Small intestine (tissue), 7 donors: ENCODE results near the gene NEU2. TPM values are rescaled to one million over a fixed set of nuclear protein-coding genes. Genes with fewer than 3 reads are reported as not detected.

Source experiments
- DNase-seq, 2 donors: peaks; one replicate each; pipeline versions ENCODE4 v3.0.0 to v3.0.0-alpha.2; 2013
- FAIRE-seq: peaks from 2 replicates; lab custom pipeline; 2012; peaks lifted over from hg19 to GRCh38; lab: Jason Lieb, UNC
- H3K27ac ChIP-seq, 3 donors: one replicate each; pipeline ENCODE4 v1.5.1; 2013; ENCODE audit warnings: low read length in 2 of 3, mild to moderate bottlenecking in 2 of 3, control low read depth in 1 of 3, inconsistent platforms in 1 of 3, low read depth in 1 of 3, moderate library complexity in 1 of 3
- H3K27me3 ChIP-seq, 3 donors: one replicate each; pipeline ENCODE4 v1.6.1; 2013; ENCODE audit warnings: low read length in 3 of 3, inconsistent platforms in 1 of 3; ENCODE audit not compliant: control insufficient read depth in 3 of 3, insufficient read depth in 3 of 3
- H3K36me3 ChIP-seq, 3 donors: one replicate each; pipeline ENCODE4 v1.6.1; 2013; ENCODE audit warnings: low read length in 3 of 3, inconsistent platforms in 1 of 3, low read depth in 1 of 3, mild to moderate bottlenecking in 1 of 3, moderate library complexity in 1 of 3; ENCODE audit not compliant: control insufficient read depth in 3 of 3, insufficient read depth in 2 of 3
- H3K4me1 ChIP-seq, 3 donors: one replicate each; pipeline ENCODE4 v1.6.1; 2013; ENCODE audit warnings: low read length in 2 of 3, inconsistent platforms in 1 of 3, low read depth in 1 of 3, mild to moderate bottlenecking in 1 of 3, moderate library complexity in 1 of 3; ENCODE audit not compliant: control insufficient read depth in 3 of 3, insufficient read depth in 2 of 3
- H3K4me3 ChIP-seq, 3 donors: one replicate each; pipeline ENCODE4 v1.5.1; 2013; ENCODE audit warnings: low read length in 3 of 3, control low read depth in 1 of 3, inconsistent platforms in 1 of 3, low read depth in 1 of 3, mild to moderate bottlenecking in 1 of 3, moderate library complexity in 1 of 3
- H3K9me3 ChIP-seq, 2 donors: one replicate each; pipeline ENCODE4 v1.6.1; 2013; ENCODE audit warnings: low read depth in 1 of 2, low read length in 1 of 2; ENCODE audit not compliant: control insufficient read depth in 2 of 2, insufficient read depth in 1 of 2
- WGBS, 3 donors: extraction: QIAGEN DNeasy Blood & Tissue Kit; methylation state at CpG; one replicate each; pipeline ENCODE4 v1.1.7; 2013; 5-methylcytosine and 5-hydroxymethylcytosine counted together
- polyA plus RNA-seq, 4 donors: library from polyadenylated mRNA; stranded (reverse) in 3 of 4; unstranded in 1 of 4; fragments of 200-250 nt in 3 of 4; fragments of 120-200 nt in 1 of 4; gene quantifications; one replicate each; pipeline versions ENCODE4 v1.2.1 to v1.2.3, GENCODE V29; 2013
- donor health status: healthy with polysubstance abuse.
- donor health status: control.
- donor health status: control.
- donor health status: Bipolar disorder and iron deficiency.
- donor health status: healthy.

Gene NEU2
- polyA plus RNA-seq, 4 donors: not detected

DNA sequence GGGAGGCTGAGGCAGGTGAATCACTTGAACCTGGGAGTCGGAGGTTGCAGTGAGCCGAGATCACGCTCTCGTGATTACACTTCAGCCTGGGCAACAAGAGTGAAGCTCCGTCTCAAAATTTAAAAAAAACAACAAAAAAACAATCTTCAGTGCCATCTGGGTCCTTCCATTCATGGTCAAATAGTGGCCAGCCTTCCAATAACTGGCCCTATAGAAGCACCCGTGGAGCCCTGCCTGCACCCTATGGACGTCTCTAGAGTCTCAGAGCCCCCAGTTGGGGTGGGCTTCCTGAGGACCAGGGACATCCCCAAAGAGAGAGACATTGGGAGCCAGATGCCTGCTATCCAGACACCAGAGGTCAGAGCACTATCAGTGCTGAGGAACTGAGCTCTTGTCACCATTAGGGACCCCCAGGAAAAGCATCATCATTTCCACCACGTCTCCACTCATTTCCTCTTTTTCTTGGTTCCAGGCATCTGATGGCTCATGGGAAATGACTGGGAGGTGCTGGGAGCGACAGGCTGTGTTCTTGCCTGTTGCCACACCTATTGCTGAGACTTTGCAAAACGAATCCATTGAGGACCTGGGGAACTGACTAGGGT is 9.4 kb downstream of the NEU2 start:
- Histone ChIP-seq H3K36me3 (no peaks in the 10 kb centered on the region), H3K27me3 (no peaks in the 10 kb centered on the region), H3K4me3 (no peak overlapping the region), H3K27ac (no peak overlapping the region), H3K4me1 (no peaks in the 10 kb centered on the region), H3K9me3 (no peaks in the 10 kb centered on the region)
- DNase-seq: no peak
- WGBS, 3 donors: 80 to 90% (median 82%) methylated on average over 10 of the region's 10 CpGs
- no peak for FAIRE-seq

DNA sequence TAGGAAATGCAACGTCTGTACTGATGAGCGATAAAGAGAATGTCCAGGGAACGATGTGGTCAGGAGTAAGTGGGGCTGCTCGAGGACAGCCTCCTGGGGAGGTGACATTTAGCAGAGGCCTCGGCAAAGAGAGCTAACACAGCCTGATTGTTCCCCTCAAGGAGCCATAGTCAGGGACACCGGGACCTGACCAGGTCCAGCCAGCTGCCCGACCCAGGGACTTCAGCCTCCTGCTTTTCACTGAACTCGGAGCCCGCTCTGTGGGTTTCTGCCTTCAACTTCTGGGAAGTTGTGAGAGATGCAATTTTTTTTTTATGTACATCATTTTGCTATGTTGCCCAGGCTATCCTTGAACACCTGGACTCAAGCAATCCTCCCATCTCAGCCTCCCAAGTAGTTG is 10.1 kb downstream of the NEU2 start:
- Histone ChIP-seq H3K4me3 (no peak overlapping the region), H3K36me3 (no peaks in the 10 kb centered on the region), H3K4me1 (no peaks in the 10 kb centered on the region), H3K27ac (no peak overlapping the region), H3K9me3 (no peaks in the 10 kb centered on the region), H3K27me3 (peaks cover 0 to 1% (median 0%) of the 10 kb centered on the region in 3 donors)
- FAIRE-seq (no peak), DNase-seq (no peak)
- 89 to 91% (median 89%) methylated on average over 9 of the region's 9 CpGs for WGBS, 3 donors

DNA sequence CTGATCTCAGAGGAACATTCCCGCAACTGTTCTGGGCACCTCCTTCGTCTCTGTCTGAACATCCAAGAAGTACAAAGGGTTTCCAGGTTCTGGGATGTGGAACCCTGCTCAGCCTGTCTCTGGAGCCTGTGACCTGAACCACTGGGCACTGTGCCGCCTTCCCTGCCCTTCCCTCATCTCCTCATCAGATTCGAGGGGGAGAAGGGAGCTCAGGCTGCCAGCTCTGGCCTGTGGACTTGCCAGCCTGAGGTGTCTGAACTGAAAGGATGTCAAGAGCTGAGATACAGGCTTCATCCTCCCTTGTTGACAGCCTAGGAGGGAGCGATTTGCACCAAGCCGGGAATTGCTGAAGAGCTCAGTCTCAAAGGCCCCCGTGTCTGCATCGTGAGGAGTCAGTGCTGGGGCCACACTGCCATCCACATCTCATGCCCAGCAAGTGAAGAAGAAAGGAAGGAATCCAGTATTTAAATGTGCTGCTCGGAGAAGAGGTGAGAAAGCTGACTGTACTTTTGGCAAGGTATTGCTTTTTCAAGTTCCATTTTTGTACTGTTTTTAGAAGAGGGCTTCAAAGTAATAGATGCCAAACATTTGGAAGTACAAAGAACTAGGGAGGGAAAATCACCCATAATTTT is 12.6 kb downstream of the NEU2 start:
- Histone ChIP-seq H3K4me3 (no peak overlapping the region), H3K36me3 (no peaks in the 10 kb centered on the region), H3K9me3 (no peaks in the 10 kb centered on the region), H3K4me1 (no peaks in the 10 kb centered on the region), H3K27ac (no peak overlapping the region), H3K27me3 (peaks cover 0 to 7% (median 0%) of the 10 kb centered on the region in 3 donors)
- FAIRE-seq (no peak), DNase-seq (no peak)
- WGBS, 3 donors: 85 to 91% (median 90%) methylated on average over 9 of the region's 9 CpGs

DNA sequence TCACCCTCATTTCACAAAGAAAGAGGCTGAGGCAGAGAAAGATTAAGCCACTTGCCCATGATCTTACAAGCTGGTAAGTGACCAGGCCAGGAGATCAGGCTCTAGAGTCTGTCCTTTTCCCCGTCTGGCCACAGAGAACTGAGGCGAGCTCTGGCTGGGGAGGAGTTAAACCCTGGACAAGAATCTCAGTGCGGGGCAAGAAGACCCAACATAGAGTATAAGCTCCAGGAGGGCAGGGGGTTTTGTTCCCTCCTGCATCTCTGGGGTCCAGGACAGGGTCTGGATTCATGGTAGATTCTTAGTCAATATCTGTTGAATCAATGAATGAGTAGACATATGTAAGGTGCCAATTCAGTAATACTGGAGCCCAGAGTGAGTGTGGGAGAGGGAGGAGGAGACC is 14.7 kb downstream of the NEU2 start:
- 94 to 95% (median 94%) methylated on average over 3 of the region's 3 CpGs for WGBS, 3 donors
- no peaks in the 10 kb centered on the region for H3K4me1 ChIP-seq
- DNase-seq (no peak), FAIRE-seq (no peak)
- H3K27ac ChIP-seq: no peak overlapping the region
- peaks cover 0 to 13% (median 0%) of the 10 kb centered on the region in 3 donors for H3K27me3 ChIP-seq
- no peak overlapping the region for H3K4me3 ChIP-seq
- no peaks in the 10 kb centered on the region for H3K36me3 ChIP-seq
- no peaks in the 10 kb centered on the region for H3K9me3 ChIP-seq

DNA sequence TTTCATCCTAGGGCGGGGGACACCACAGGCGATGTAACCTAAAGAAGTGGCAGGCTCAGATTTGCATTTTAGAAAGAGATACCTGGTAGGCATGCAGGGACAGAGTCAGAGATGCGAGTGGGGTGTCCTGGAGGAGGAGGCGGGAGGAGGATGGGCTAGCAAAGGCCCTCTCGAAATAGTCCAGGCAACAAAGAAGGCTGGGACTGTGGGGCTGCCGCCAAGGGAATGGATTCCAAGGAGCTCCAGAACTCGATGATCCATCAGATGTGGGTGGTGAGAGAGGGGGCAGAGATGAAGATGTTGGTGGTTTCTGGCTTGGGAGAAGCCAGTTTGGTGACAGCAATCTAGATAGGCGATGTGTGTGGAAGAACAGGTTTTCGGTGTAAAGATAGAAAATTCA is 15.2 kb downstream of the NEU2 start:
- H3K27me3 ChIP-seq: peaks cover 0 to 13% (median 0%) of the 10 kb centered on the region in 3 donors
- no peak overlapping the region for H3K27ac ChIP-seq
- no peaks in the 10 kb centered on the region for H3K36me3 ChIP-seq
- no peaks in the 10 kb centered on the region for H3K9me3 ChIP-seq
- DNase-seq: no peak
- H3K4me1 ChIP-seq: no peaks in the 10 kb centered on the region
- FAIRE-seq: no peak
- 87 to 91% (median 90%) methylated on average over 9 of the region's 9 CpGs for WGBS, 3 donors
- H3K4me3 ChIP-seq: no peak overlapping the region

DNA sequence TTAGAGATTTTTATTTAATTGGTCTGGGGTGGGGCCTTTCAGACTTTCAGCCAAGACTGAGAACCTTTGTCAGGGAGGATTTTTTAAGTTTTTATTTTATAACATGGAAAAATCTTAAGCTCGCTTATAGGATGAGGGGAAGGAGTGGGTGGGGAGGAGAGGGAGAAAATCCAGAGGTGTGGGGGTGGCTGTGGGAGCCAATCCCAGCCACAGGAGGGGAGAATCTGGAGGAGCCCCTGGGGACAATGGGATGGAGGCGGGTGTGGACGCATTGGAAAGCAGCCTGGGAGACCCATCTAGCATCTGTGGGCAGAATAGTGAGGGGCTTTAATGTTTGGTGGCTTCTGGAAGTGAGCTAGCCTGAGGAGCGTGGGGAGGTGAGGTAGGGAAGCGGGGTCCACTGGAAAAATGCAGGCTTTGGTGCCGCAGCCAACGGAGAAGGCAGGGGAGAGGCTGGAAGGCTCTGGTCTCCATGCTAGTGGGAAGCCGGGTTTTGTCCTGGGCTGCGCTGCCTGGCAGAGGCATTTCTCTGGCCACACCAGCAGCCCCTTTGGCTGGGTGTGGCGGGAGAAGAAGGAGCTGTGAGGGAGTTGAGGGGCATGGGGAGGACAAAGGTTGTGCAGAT is 16.2 kb downstream of the NEU2 start:
- FAIRE-seq (no peak), DNase-seq (no peak)
- H3K27ac ChIP-seq: no peak overlapping the region
- no peaks in the 10 kb centered on the region for H3K36me3 ChIP-seq
- H3K4me1 ChIP-seq: no peaks in the 10 kb centered on the region
- H3K27me3 ChIP-seq: peaks cover 0 to 13% (median 0%) of the 10 kb centered on the region in 3 donors
- no peak overlapping the region for H3K4me3 ChIP-seq
- WGBS, 3 donors: 68 to 87% (median 72%) methylated on average over 10 of the region's 10 CpGs
- no peaks in the 10 kb centered on the region for H3K9me3 ChIP-seq

DNA sequence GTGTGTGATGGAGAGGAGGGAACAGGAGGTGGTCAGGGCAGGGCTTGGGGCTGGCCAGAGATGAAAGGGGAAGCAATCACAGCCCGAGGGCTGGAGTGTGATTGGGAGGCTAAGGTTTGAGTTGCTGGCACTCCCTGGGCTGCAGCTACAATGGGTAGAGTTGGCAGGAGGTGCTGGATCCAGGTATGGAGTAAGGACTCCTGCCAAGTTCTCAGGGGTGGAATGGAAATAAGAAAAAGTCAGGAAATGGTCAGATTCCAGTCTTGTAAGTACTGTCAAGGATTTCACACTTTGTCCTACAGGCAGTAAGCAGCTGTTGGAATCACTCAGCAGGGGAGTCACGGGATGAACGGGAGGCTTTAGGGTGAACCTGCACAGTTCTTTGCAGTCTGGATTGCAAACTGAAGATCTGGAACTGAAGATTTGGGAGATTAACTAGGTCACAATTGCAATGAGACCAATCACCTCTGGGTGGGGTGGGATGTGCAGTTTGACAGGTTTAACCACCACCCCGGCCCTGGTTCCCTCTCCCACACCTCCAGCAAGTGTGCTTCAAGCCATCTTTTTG is 16.8 kb downstream of the NEU2 start:
- H3K4me1 ChIP-seq: no peaks in the 10 kb centered on the region
- peaks cover 0 to 13% (median 0%) of the 10 kb centered on the region in 3 donors for H3K27me3 ChIP-seq
- H3K36me3 ChIP-seq: no peaks in the 10 kb centered on the region
- no peak for DNase-seq
- no peaks in the 10 kb centered on the region for H3K9me3 ChIP-seq
- H3K27ac ChIP-seq: no peak overlapping the region
- H3K4me3 ChIP-seq: no peak overlapping the region
- FAIRE-seq: no peak
- 17 to 49% (median 27%) methylated on average over 4 of the region's 4 CpGs for WGBS, 3 donors

DNA sequence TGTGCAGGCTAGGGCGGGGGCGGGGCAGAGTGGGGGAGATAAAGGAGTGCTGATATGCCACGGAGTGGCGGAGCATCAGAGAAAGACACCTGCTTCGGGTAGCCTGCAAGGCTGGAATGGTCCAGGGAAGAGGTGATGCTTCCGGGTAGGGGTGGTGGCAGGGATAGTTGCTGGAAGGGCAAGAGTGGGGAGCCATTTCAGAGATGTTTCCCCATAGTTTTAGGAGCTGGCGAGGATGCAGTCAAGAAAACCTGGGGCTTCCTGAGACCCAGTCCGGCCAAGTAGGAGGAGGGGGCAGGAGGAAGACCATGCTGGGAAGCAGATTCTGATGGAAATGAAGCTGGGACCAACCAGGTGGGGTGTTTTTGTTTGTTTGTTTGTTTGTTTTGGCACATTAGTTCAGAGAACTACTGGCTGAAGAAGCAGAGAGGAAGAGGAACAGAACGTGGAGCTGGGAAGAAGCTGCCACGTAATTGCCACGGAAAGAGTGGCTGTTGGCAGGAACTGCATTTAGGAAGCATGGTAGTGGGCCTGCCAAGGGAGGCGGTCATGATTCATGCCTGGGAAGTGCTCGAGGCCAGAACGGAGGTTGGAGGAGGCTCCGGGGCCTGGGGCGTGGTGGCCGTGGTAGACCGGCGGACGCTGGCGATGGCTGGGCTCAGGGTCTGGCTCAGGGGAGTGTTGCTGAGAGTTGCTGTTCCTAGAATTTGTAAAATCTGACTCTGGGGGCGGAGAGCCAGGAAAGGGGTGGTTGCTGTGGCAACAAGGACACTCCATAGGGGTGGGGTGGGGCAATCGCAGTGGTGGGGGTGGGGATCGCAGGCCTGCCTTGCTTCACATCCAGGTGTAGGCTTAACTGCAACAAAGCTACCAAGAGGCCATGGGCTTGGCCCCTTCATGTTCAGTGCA is 19.0 kb downstream of the NEU2 start:
- FAIRE-seq (no peak), DNase-seq (no peak)
- H3K27me3 ChIP-seq: peaks cover 0 to 16% (median 0%) of the 10 kb centered on the region in 3 donors
- no peak overlapping the region for H3K4me3 ChIP-seq
- H3K9me3 ChIP-seq: no peaks in the 10 kb centered on the region
- H3K4me1 ChIP-seq: no peaks in the 10 kb centered on the region
- 49 to 57% (median 55%) methylated on average over 24 of the region's 24 CpGs for WGBS, 3 donors
- H3K27ac ChIP-seq: no peak overlapping the region
- H3K36me3 ChIP-seq: no peaks in the 10 kb centered on the region
